OCI-LY7 (cell line): ENCODE results near the gene IGSF9. TPM values are rescaled to one million over a fixed set of nuclear protein-coding genes. Genes with fewer than 3 reads are reported as not detected.

ENCODE experiments used
- BruUV-seq: library from RNA; stranded (reverse); fragments of 400-500 nt; replicated peaks from 2 replicates; lab custom pipeline; 2021; lab: Mats Ljungman, UMichigan
- CTCF ChIA-PET: fragments of 300-600 bp; sonication (Branson Sonifier 250); formaldehyde crosslinking; loops from one replicate; lab custom pipeline; 2022; ENCODE audit warnings: antibody characterized with exemption; ENCODE audit not compliant: unreplicated experiment; lab: Charles Lee
- POLR2A ChIA-PET: fragments of 300-600 bp; sonication (Branson Sonifier 250); formaldehyde crosslinking; loops from one replicate; lab custom pipeline; 2022; ENCODE audit warnings: antibody characterized with exemption; lab: Charles Lee
- DNase-seq: peaks from one replicate; pipeline ENCODE4 v3.0.0-alpha.2; 2015; ENCODE audit warnings: low spot score
- H2AFZ ChIP-seq: fragments of 200-600 bp; sonication (generic), shearing (Covaris generic); 2 replicates; pipeline ENCODE4 v1.6.1; 2014; ENCODE audit warnings: mild to moderate bottlenecking, antibody characterized with exemption, low read length, moderate library complexity
- H3K27ac ChIP-seq: fragments of 200-600 bp; sonication (generic); 2 replicates; pipeline ENCODE4 v1.5.1; 2014; ENCODE audit warnings: mixed run types, low read depth, mild to moderate bottlenecking, moderate library complexity, low read length, inconsistent platforms; ENCODE audit not compliant: poor library complexity, severe bottlenecking
- H3K36me3 ChIP-seq: fragments of 200-600 bp; sonication (generic); 2 replicates; pipeline ENCODE4 v1.6.1; 2014; ENCODE audit warnings: mild to moderate bottlenecking, antibody characterized with exemption, low read length, moderate library complexity, mixed read lengths; ENCODE audit not compliant: insufficient read depth
- H3K4me1 ChIP-seq: fragments of 200-600 bp; sonication (generic); 2 replicates; pipeline ENCODE4 v1.5.1; 2014; ENCODE audit warnings: mild to moderate bottlenecking, low read length; ENCODE audit not compliant: insufficient read depth, poor library complexity, severe bottlenecking
- H3K4me2 ChIP-seq: fragments of 200-600 bp; sonication (generic); 2 replicates; pipeline ENCODE4 v1.6.1; 2014; ENCODE audit warnings: mild to moderate bottlenecking, low read length
- H3K4me3 ChIP-seq: fragments of 200-600 bp; sonication (generic); 2 replicates; pipeline ENCODE4 v1.5.1; 2014; ENCODE audit warnings: mild to moderate bottlenecking, low read depth, low read length; ENCODE audit not compliant: poor library complexity, severe bottlenecking
- H3K79me2 ChIP-seq: fragments of 200-600 bp; sonication (generic); 2 replicates; pipeline ENCODE4 v1.6.1; 2016; ENCODE audit warnings: low read depth, mild to moderate bottlenecking, low read length, moderate library complexity, mixed read lengths; ENCODE audit not compliant: insufficient read depth
- H3K9me2 ChIP-seq: fragments of 200-600 bp; sonication (generic); 2 replicates; pipeline ENCODE4 v1.6.1; 2016; ENCODE audit warnings: mild to moderate bottlenecking, low read length, mixed read lengths; ENCODE audit not compliant: insufficient read depth
- H3K9me3 ChIP-seq: fragments of 200-600 bp; sonication (generic); 2 replicates; pipeline ENCODE4 v1.6.1; 2014; ENCODE audit warnings: mild to moderate bottlenecking, mixed run types, low read length, mixed read lengths
- H4K20me1 ChIP-seq: fragments of 200-600 bp; sonication (generic); 2 replicates; pipeline ENCODE4 v1.6.1; 2014; ENCODE audit warnings: mild to moderate bottlenecking, antibody characterized with exemption, low read length, moderate library complexity, mixed read lengths; ENCODE audit not compliant: insufficient read depth
- EZH2phosphoT487 ChIP-seq: fragments of 200-600 bp; sonication (generic); IDR thresholded peaks from 2 replicates; pipeline ENCODE4 v1.6.1; 2018; ENCODE audit warnings: low read depth, borderline replicate concordance, mild to moderate bottlenecking, mixed run types, antibody characterized with exemption, low read length, moderate library complexity, mixed read lengths
- intact Hi-C: fragments of 100-400 bp; cut with micrococcal nuclease; formaldehyde crosslinking; loops from one replicate; pipeline ENCODE4 v1.10.0; 2022; ENCODE audit not compliant: unreplicated experiment
- total RNA-seq, 2 experiments: library from RNA; depleted of rRNA in 1 of 2; stranded (reverse); fragments of >200 nt in 1 of 2; shearing (Covaris generic) in 1 of 2; gene quantifications; 2 replicates each; pipeline ENCODE4 v1.2.3, GENCODE V29; 2014 to 2022
- TF ChIP-seq, protein P1 (sequence below): fragments of 200-600 bp; sonication (generic); conservative IDR thresholded peaks from 2 replicates; pipeline ENCODE4 v1.5.1; 2014; ENCODE audit warnings: mild to moderate bottlenecking, antibody characterized with exemption, low read length, moderate library complexity, mixed read lengths

Gene IGSF9
- total RNA-seq, 2 experiments from 2014 or later = not detected

DNA sequence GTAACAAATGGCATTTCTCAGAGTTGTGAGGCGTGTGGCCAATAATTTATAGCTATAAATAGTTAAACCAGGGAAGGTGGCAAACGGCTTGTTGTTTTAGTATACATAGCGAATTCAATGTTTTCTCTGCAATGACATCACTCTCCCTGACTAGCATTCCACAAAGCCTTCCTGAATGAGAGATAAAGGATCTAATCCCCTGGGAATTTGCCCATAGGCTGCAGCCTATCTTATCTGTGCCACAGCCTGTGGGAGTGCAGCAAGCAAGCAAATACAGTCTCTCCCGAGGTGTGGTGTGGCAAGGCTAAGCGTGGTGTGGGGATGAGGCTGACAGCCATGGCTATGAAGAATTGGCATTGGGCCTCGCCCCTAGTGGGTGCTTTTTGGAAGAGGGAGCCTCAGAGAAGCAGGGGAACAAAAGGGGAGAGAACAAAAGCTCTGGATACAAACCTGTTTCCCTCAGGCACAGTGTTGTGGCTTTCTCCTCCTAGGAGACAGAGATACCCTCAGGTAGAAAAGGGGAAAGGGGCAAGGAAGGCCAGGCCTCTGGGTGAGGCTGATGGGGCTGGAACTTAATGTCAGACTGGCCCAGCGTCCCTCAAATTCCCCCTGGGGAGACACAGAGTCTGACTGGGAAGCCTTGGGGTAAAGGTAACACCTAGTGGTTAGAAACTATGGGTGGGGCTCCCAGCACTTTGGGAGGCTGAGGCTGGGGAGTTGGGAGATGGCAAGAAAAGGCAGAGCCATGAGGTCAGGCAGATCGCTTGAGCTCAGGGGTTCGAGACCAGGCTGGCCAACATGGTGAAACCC lies 29.0 kb downstream of the IGSF9 start:
- Histone ChIP-seq H3K4me2 (no peak overlapping the region), H3K9me2 (no peaks in the 10 kb centered on the region), H3K4me1 (peaks cover 13% of the 10 kb centered on the region), H3K9me3 (no peaks in the 10 kb centered on the region), H3K27ac (no peak overlapping the region), H2AFZ (no peak overlapping the region), H4K20me1 (no peaks in the 10 kb centered on the region), H3K4me3 (no peak overlapping the region), H3K79me2 (peaks cover 8% of the 10 kb centered on the region; the same call in 1 of the 2 replicates), H3K36me3 (peaks cover 49% of the 10 kb centered on the region)
- intact Hi-C loops = no loop called here
- POLR2A ChIA-PET = interaction anchor here (1.0 kb wide), 1 partner anchor 28 kb away, joined by 3 read pairs; no protein-coding TSS in a partner anchor
- TF ChIP-seq, protein P1, sequence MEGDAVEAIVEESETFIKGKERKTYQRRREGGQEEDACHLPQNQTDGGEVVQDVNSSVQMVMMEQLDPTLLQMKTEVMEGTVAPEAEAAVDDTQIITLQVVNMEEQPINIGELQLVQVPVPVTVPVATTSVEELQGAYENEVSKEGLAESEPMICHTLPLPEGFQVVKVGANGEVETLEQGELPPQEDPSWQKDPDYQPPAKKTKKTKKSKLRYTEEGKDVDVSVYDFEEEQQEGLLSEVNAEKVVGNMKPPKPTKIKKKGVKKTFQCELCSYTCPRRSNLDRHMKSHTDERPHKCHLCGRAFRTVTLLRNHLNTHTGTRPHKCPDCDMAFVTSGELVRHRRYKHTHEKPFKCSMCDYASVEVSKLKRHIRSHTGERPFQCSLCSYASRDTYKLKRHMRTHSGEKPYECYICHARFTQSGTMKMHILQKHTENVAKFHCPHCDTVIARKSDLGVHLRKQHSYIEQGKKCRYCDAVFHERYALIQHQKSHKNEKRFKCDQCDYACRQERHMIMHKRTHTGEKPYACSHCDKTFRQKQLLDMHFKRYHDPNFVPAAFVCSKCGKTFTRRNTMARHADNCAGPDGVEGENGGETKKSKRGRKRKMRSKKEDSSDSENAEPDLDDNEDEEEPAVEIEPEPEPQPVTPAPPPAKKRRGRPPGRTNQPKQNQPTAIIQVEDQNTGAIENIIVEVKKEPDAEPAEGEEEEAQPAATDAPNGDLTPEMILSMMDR = no peak
- no peak for TF ChIP-seq EZH2phosphoT487
- no TSS peak for BruUV-seq
- DNase-seq = no peak
- CTCF ChIA-PET = no interaction called here

DNA sequence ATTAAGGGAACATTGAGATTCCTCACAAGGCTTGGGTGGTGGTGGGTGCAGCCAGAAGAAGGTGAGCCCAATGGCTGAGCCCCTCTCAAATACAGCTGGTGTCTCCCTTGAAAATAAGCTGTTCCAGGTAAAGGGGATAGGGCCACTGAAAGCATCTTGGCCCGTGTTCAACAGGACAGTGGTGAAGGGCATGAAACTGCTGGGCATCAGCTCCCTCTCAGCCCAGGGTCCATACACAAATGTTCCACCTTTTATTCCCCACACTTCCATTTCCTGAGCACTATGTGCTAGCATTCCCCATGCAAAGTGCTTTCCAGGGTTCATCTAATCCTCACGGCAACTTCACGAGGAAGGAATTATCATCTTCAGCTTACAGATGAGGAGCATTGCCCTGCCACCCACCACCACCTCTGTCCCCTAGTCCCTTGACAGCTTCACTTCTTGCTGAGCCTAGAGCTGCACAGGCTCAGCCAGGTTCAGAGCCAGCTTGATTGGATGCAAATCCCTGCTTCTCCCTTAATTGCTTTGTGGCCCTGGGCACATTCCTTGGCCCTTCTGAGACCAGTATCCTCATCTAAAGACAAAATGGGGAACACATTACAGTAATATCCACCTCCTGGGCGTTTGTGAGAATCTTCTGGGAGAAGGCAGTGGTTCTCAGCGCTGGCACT lies 29.7 kb downstream of the IGSF9 start:
- ChIA-PET POLR2A (interaction anchor here (1.0 kb wide), 1 partner anchor 27 kb away, joined by 3 read pairs; no protein-coding TSS in a partner anchor), CTCF (no interaction called here)
- Histone ChIP-seq H3K27ac (no peak overlapping the region), H3K4me3 (no peak overlapping the region), H3K4me2 (no peak overlapping the region), H3K9me2 (no peaks in the 10 kb centered on the region), H3K36me3 (peaks cover 44% of the 10 kb centered on the region), H2AFZ (no peak overlapping the region), H4K20me1 (no peaks in the 10 kb centered on the region), H3K79me2 (peaks cover 3% of the 10 kb centered on the region; the same call in 1 of the 2 replicates), H3K4me1 (peaks cover 13% of the 10 kb centered on the region), H3K9me3 (no peaks in the 10 kb centered on the region)
- intact Hi-C loops = no loop called here
- TF ChIP-seq EZH2phosphoT487 = no peak
- TF ChIP-seq, protein P1 = no peak
- no TSS peak for BruUV-seq
- no peak for DNase-seq
